RWPE2 (cell line): Measurements from ENCODE around the gene C1QL4.
A peak's percentile ranks its signal among the peaks of the same experiment; 100 is the strongest.

Experiments
- ATAC-seq: fragments of 200-7000 bp; cut with Tn5 transposase; 3 replicates; pipeline ENCODE4 v1.9.1; 2021; ENCODE audit warnings: low read depth
- DNase-seq: peaks from one replicate; pipeline ENCODE4 v3.0.0-alpha.2; 2020; ENCODE audit warnings: low spot score
- H3K27ac ChIP-seq: fragments of 450-650 bp; 2 replicates; pipeline ENCODE4 v1.5.1; 2017; ENCODE audit warnings: mild to moderate bottlenecking; ENCODE audit not compliant: poor library complexity, severe bottlenecking
- H3K27me3 ChIP-seq: fragments of 250-450 bp; sonication (Bioruptor Pico); 2 replicates; pipeline ENCODE4 v1.5.1; 2021; ENCODE audit warnings: mild to moderate bottlenecking, moderate library complexity; ENCODE audit not compliant: insufficient read depth, poor library complexity, severe bottlenecking
- H3K36me3 ChIP-seq: fragments of 250-450 bp; sonication (Bioruptor Pico); 2 replicates; pipeline ENCODE4 v1.5.1; 2020; ENCODE audit warnings: low read depth, mild to moderate bottlenecking, moderate library complexity
- H3K4me1 ChIP-seq: fragments of 250-450 bp; sonication (Bioruptor Pico); 2 replicates; pipeline ENCODE4 v1.5.1; 2021; ENCODE audit warnings: mild to moderate bottlenecking, moderate library complexity; ENCODE audit not compliant: insufficient read depth, poor library complexity, severe bottlenecking
- H3K4me3 ChIP-seq: fragments of 250-450 bp; sonication (Bioruptor Pico); 2 replicates; pipeline ENCODE4 v1.5.1; 2021; ENCODE audit warnings: mild to moderate bottlenecking, moderate library complexity; ENCODE audit not compliant: severe bottlenecking
- H3K9me3 ChIP-seq: fragments of 250-450 bp; sonication (Bioruptor Pico); 2 replicates; pipeline ENCODE4 v1.5.1; 2021; ENCODE audit warnings: mild to moderate bottlenecking, moderate library complexity; ENCODE audit not compliant: severe bottlenecking
- CTCF ChIP-seq: fragments of 450-650 bp; IDR thresholded peaks from one replicate; pipeline ENCODE4 v1.5.1; 2017; ENCODE audit warnings: mild to moderate bottlenecking, moderate library complexity; ENCODE audit not compliant: poor library complexity, severe bottlenecking

The C1QL4 gene

DNA sequence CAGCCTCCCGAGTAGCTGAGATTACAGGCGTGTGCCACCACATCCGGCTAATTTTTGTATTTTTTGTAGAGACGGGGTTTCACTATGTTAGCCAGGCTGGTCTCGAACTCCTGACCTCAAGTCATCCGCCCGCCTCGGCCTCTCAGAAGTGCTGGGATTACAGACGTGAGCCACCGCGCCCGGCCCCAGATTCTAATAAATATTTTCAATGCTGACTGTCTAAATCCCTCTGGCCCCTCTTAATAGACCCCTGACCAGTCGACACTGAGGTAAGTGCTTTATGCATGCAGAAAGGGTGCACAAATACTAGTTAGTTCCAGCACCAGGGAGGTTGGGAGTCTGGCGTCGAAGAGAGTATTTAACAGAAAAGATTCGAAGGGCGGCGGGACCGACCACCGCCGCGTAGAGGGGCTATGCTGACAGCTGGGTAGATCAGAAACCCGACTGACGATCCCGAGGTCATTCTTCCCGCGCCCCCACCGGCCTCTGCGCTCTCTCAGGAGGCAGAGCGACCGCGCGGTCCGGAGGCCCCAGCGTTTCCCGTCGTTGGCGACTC lies 29.2 kb upstream of the C1QL4 start:
- peaks cover 28% of the 10 kb centered on the region for H3K4me1 ChIP-seq
- no peak for TF ChIP-seq CTCF
- no peak for DNase-seq
- H3K9me3 ChIP-seq, result no peaks in the 10 kb centered on the region
- peak overlapping the region; percentile 92 for H3K27ac ChIP-seq
- H3K4me3 ChIP-seq, result peak overlapping the region; percentile 71
- H3K27me3 ChIP-seq, result no peaks in the 10 kb centered on the region
- H3K36me3 ChIP-seq, result peaks cover 11% of the 10 kb centered on the region
- peak; percentile 1; the same call in 2 of the 3 replicates for ATAC-seq

DNA sequence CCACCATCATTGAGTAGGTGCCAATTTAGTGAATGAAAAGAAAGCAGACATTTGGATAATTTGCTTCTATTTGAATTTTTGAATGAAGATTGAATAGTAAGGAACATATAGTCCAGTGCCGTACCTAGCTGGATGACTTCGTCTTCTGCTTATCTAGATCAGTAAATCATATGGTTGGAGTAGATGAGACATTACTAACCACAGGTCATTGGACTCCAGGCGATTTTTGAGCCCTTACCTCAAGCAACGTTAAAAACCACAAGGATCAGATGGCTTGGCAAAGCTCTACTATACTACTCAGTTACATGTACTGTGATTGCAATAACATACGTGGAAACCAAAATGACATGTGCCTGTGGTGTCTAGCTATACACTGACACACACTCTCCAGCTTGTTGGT lies 28.6 kb upstream of the C1QL4 start:
- ATAC-seq, result peak; percentile 13; the same call in 1 of the 3 replicates
- H3K27me3 ChIP-seq, result no peaks in the 10 kb centered on the region
- DNase-seq, result no peak
- H3K9me3 ChIP-seq, result no peaks in the 10 kb centered on the region
- H3K4me1 ChIP-seq, result peaks cover 28% of the 10 kb centered on the region
- peak overlapping the region; percentile 92 for H3K27ac ChIP-seq
- peak overlapping the region; percentile 71 for H3K4me3 ChIP-seq
- no peak for TF ChIP-seq CTCF
- H3K36me3 ChIP-seq, result peaks cover 5% of the 10 kb centered on the region

DNA sequence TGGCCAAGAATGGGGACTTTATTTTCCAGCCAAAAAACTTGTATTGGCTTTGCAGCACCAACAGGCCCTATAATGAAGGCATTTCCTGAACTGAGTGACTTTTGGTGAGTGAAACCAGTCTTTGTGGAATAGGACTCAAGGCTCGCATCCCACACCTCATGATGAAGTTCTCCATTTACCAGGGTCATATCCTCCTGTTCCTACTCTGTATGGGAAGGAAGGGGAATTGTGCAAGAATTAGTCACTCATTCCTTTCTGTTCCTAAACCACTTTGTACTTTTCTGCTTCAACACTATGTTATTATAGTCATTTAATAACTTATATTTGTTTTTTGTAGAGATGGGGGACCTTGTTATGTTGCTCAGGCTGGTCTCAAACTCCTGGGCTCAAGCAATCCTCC lies 28.0 kb upstream of the C1QL4 start:
- Histone ChIP-seq H3K4me1 (peaks cover 25% of the 10 kb centered on the region), H3K27ac (peak overlapping the region; percentile 92), H3K4me3 (no peak overlapping the region), H3K9me3 (no peaks in the 10 kb centered on the region), H3K27me3 (no peaks in the 10 kb centered on the region), H3K36me3 (no peaks in the 10 kb centered on the region; the same call in 1 of the 2 replicates)
- no peak for TF ChIP-seq CTCF
- peak; percentile 33 for ATAC-seq
- DNase-seq, result no peak

DNA sequence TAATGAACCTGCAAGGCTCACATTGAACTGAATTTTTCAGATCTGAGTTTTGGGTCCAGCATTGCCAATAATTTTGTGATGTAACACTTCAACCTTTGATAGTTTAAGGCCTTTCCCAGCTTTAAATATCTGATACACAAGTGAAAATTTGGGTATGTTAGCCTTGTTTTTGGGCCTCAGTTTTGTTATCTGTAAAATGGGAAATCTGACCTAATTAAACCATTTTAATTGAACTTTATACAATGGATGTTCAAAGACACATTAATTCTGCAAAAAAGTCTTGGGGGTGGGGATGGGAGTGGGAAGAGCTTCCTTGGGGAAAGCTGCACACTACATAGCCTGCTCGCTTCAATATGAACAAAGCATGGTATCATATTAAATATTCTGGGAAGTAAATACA lies 25.1 kb upstream of the C1QL4 start:
- H3K36me3 ChIP-seq, result no peaks in the 10 kb centered on the region
- DNase-seq (no peak), ATAC-seq (no peak)
- peaks cover 43% of the 10 kb centered on the region for H3K4me1 ChIP-seq
- TF ChIP-seq CTCF, result no peak
- H3K27ac ChIP-seq, result no peak overlapping the region
- no peak overlapping the region for H3K4me3 ChIP-seq
- H3K27me3 ChIP-seq, result no peaks in the 10 kb centered on the region
- H3K9me3 ChIP-seq, result no peaks in the 10 kb centered on the region

GRCh38 chr12:49359671-49360070 lies 22.7 kb upstream of the C1QL4 start:
- DNase-seq (no peak), ATAC-seq (peak; percentile 23; the same call in 1 of the 3 replicates)
- Histone ChIP-seq H3K36me3 (no peaks in the 10 kb centered on the region), H3K4me3 (no peak overlapping the region), H3K9me3 (no peaks in the 10 kb centered on the region), H3K27ac (no peak overlapping the region), H3K4me1 (peaks cover 29% of the 10 kb centered on the region), H3K27me3 (no peaks in the 10 kb centered on the region)
- TF ChIP-seq CTCF, result no peak
